Suppressor macrophage (primary cell): ENCODE measurements around the gene MTMR6.
A peak's percentile ranks its signal among the peaks of the same experiment; 100 is the strongest.

Experiments used
- DNase-seq, 4 experiments: peaks; one replicate each; pipeline ENCODE4 v3.0.0-alpha.2; 2020 to 2022

The MTMR6 gene

GRCh38 chr13:25276748-25277147 lies 10.5 kb downstream of the MTMR6 start:
- peak in 1 of 4 experiments; percentile 24 for DNase-seq

- no peak for DNase-seq
Measured at GRCh38 chr13:25268561-25268960, 18.7 kb downstream of the MTMR6 start.

DNA sequence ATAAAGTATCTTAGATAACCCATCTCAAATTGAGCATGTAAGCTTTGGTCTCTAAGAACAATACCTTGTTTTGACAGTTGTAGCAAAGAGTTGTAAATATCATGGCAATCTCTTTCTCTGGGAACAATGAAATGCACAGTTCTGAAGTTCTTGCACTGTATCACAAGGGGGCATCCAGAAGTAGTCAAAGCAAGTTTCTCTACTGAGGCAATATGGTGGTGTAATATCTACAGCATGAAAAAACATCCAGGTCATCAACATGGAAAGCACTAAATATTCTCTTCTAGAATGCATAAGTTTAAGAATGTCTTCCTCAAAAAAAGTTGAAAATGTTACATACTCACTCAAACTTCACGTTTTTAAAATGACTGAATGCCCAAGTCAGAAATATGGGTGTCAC lies 19.6 kb downstream of the MTMR6 start:
- peak in 2 of 4 experiments; percentile 47 to 51 for DNase-seq

DNA sequence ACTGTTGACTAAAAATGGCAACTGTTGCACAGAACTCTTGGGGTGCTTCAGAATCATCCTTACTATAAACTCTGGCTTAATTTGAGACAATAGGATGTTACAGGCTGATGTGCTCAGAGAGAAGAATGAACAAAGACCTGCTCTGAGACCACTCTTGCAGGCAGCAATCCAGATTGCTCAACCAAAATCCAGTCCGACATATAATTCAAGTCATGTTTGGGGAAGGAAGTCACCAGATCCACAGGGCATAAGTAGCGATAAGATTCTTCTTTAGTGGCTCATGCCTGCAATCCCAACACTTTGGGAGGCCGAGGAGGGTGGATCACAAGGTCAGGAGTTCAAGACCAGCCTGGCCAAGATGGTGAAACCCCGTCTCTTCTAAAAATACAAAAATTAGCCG lies 20.6 kb downstream of the MTMR6 start:
- DNase-seq, result peak in 2 of 4 experiments; percentile 24 to 27

DNA sequence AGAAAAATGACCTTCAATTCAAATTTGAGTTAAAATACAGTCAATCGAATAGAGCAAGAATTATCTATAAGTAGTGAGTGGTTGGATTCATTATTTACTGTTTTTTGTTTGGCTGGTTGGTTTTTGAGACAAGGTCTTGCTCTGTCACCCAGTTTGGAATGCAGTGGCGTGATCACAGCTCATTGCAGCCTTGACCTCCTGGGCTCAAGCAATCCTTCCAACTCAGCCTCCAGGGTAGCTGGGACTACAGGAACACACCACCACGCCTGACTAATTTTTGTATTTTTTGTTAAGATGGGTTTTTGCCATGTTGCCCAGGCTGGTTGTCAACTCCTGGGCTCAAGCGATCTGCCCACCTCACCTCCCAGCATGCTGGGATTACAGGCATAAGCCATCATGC lies 25.0 kb downstream of the MTMR6 start:
- DNase-seq, result no peak

DNA sequence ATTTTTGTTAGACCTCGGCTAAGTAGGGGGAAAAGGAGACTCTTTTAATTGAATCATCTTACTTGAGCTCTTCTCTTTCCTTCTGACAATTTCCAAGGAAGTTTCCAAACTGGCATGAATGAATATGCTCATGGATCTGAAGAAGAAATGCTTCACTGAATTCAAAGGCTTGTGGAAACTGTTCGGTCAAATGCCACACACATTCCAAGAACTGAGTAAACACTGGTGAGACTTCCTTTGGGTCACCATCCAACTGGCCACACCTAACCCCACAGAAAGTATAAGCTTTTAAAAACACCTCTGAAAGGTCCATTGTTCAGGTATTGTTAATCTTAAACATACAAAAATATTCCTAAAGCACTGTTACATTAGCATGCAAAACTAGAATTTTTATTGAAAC lies 33.6 kb downstream of the MTMR6 start:
- DNase-seq, result no peak

DNA sequence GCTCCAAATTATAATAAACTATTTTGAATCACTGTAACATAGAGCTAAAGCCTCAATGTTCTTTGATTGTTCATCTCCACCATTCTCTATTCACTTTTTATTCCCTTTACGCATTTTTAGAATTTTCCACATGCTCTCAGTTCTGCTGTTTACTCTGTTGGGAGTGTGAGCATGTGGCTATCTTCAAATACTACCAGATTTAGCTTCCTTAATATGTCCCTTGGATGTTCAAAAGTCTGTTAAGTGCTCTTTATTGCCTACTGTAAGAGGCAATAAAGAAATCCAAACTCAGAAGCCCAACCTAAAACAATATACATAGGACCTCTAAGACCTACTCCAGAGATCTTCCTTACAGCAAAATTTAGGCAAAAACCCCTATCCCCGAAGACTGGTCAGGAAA lies 34.5 kb downstream of the MTMR6 start:
- no peak for DNase-seq

- DNase-seq, result peak; percentile 53 to 75 (median 66)
Measured at GRCh38 chr13:25252225-25252624, 35.1 kb downstream of the MTMR6 start.

DNA sequence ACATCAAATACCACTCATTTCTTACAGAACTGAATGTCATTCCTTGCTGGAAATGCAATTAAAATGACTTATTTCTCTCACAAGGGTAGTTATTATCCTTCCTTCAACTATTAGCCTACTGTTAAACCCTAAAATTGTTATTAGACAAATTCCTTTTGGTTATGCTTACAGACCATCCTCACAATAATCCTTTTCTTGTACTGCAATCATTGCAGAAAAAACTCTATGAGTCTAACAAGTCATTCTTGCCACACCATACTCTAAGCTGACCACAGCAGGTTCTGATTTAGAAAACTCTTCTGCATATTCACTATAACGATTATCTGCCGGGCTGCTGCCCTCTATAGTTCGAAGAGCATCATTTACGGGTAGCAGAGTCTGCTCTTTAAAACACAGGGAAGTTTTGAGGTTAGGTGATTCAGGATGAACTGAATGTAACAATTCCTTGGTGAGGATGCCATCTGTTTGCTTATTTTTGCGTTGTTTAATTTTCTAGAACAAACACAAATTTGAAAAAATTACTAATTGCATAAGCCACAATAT lies 38.2 kb downstream of the MTMR6 start:
- peak; percentile 49 to 72 (median 58) for DNase-seq

DNA sequence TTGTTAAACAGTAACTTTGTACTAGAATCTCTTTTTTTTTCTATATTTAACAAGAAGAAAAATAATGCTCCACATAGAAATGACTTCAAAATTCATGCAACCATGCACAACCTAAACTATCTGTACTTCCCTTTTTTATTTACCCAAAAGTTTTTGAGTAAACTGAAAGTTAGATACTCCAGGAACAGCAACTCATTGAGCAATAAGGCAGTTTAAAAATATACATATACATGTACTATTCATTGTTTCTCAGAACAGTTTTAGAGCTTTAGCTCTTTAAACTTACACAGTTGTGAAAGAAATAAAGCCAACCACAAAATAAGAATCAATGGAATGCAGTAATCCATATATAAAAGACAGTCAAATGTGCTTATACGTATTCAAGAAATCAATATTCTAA lies 39.2 kb downstream of the MTMR6 start:
- peak in 2 of 4 experiments; percentile 55 to 62 for DNase-seq

- DNase-seq, result peak in 2 of 4 experiments; percentile 14 to 16
Measured at GRCh38 chr13:25247360-25247759, 39.9 kb downstream of the MTMR6 start.

DNA sequence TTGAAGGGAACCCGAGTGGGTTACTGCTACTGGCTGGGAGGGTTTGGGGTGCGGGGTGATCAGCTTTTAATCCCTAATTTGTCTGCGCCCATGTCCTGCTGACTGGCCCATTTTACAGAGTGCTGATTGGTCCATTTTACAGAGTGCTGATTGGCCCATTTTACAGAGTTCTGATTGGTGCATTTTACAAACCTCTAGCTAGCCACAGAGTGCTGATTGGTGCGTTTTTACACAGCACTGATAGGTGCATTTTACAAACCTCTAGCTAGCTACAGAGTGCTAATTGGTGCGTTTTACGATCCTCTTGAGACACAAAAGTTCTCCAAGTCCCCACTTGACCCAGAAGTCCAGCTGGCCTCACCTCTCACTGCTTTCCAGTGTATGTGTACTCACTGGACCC lies 43.2 kb downstream of the MTMR6 start:
- DNase-seq, result no peak

GRCh38 chr13:25242956-25243355 lies 44.3 kb downstream of the MTMR6 start:
- no peak for DNase-seq

GRCh38 chr13:25241007-25241406 lies 46.3 kb downstream of the MTMR6 start:
- DNase-seq, result no peak

GRCh38 chr13:25237083-25237482 lies 50.2 kb downstream of the MTMR6 start:
- DNase-seq, result no peak

- no peak for DNase-seq
Measured at GRCh38 chr13:25233861-25234260, 53.4 kb downstream of the MTMR6 start.

- DNase-seq, result peak; percentile 24 to 76 (median 55)
Measured at GRCh38 chr13:25232937-25233515, 54.3 kb downstream of the MTMR6 start.

GRCh38 chr13:25231517-25231916 lies 55.8 kb downstream of the MTMR6 start:
- no peak for DNase-seq

- DNase-seq, result no peak
Measured at GRCh38 chr13:25227690-25228089, 59.6 kb downstream of the MTMR6 start.

DNA sequence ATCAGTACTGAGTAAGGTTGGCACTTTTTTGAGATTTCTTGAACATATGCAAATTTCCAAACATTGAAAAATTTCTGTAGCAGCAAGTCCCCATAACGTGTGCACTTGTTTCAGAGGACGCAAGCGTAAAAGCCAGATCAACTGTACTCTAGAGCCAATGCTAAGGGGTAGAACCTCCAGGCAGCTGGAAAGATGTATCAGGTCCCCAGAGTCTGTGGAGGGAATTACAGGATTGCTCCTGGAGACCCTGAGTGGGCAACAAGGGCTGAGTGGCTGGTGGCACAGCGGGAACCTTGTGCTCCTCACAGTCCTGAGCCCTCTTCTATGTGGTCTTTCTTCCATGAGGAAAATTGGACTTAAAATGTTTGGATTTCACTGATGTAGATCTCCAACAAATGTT lies 61.3 kb downstream of the MTMR6 start:
- no peak for DNase-seq

- no peak for DNase-seq
Measured at GRCh38 chr13:25224151-25224550, 63.1 kb downstream of the MTMR6 start.

DNA sequence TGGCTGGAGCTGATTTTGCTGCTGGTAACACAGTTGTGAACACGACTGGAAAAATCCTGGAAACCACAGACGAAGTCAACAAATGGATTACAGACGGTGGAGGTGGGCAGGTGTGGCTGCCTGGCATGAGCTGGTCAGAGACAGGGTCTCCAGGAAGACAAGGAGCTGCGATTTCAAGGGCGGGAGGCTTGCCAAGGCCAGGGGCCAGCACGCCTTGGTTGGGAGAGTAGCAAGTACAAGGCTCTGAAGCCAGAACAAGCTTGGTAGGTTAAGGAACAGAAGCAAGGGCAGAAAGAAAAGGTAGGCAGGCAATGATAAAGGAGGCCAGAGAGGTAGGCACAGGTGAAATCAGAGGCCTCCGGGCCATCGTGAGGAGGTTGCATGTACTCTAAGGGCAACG lies 64.5 kb downstream of the MTMR6 start:
- no peak for DNase-seq

GRCh38 chr13:25218019-25218418 lies 69.3 kb downstream of the MTMR6 start:
- peak; percentile 28 to 63 (median 54) for DNase-seq

- peak in 1 of 4 experiments; percentile 41 for DNase-seq
Measured at GRCh38 chr13:25217023-25217885, 70.0 kb downstream of the MTMR6 start.
